Activated naive CD4-positive, alpha-beta T cell treated with anti-CD3 and anti-CD28 coated beads, Interleukin-2, amount 50 U/mL, for 16 hours (primary cell): ENCODE data around the gene KCNH6.

Experiments used
- DNase-seq: peaks from one replicate; pipeline ENCODE4 v3.0.0-alpha.2; 2020

The KCNH6 gene

DNA sequence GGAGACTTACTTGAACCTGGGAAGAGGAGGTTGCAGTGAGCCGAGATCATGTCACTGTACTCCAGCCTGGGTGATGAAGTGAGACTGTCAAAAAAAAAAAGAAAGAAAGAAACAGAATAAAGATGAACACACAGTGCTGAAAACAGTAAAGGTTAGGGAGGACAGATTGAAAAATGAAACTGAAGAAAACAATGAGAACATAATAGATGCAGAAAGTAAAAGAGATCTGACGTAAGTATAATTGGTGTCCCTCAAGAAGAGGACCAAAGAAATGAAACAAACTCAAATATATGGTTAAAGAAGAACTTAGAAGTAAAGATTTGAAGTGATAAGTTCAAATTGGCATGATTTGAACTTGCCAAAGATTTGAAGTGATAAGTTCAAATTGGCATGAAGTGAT is 34.3 kb downstream of the KCNH6 start:
- DNase-seq = no peak

DNA sequence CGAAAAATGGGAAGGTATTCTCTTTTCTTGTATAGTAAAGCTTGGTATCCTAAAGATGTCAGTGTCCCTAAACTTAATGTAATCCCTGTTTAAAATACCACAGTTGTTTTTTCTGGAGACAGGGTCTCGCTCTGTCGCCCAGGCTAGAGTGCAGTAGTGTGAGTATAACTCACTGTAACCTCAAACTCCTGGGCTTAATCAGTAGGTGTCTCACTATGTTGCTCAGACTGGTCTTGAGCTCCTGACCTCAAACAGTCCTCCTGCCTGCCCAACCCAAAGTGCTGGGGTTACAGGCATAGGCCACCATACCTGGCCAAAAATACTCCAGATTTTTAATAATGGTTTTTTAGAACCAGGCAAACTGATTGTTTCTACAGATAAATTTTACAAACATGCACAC is 35.3 kb downstream of the KCNH6 start:
- DNase-seq = no peak

DNA sequence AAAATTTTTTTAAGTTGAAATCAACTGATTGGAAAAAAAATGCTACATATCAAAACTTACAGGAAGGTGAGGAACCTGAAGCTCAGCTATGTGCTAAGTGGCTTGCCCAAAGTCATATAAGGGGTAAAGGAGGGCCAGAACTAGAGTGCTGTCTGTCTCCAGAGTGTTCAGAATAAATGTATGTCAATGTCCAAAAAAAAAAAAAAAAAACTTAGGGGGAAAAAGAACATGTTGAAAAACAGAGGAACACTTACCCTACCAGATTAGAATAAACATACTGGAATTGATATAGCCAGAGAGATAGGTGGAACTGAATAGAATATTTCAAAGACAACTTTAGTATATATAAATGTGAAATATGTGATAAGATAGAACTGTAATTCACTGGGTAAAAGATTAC is 38.7 kb downstream of the KCNH6 start:
- no peak for DNase-seq

DNA sequence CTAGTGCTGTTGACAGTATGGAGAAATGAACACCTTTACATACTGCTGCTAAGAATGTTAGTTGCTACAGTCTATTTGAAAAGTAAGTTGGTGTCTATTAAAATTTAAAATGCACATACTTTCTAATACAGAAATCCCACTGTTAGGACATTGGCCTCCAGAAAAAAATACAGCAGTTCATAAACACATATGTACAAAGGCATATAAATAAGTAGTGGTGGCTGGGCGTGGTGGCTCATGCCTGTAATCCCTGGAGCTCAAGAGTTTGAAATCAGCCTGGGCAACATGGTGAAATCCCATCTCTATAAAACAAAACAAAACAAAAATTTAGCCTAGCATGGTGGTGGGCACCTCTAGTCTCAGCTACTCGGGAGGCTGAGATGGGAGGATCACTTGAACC is 40.2 kb downstream of the KCNH6 start:
- DNase-seq = no peak

DNA sequence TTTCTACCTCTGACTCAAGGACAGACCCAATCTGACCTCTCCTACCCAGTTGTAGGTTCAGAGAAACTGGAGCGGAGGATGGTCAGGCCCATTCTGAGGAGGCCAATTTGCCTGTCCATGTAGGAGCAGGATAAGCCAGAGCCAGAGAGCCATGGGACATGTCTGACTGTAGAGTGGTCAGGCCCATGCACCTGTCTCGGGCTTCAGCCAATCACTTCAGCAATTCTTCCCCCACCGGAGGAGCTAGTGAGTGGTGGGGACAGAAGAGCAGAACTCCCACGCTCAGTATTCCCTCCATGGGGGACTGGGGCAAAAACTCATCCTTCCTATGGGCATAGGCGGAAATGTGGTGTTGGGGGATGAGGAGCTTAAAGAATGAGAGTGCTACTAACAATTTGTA is 41.4 kb downstream of the KCNH6 start:
- no peak for DNase-seq

DNA sequence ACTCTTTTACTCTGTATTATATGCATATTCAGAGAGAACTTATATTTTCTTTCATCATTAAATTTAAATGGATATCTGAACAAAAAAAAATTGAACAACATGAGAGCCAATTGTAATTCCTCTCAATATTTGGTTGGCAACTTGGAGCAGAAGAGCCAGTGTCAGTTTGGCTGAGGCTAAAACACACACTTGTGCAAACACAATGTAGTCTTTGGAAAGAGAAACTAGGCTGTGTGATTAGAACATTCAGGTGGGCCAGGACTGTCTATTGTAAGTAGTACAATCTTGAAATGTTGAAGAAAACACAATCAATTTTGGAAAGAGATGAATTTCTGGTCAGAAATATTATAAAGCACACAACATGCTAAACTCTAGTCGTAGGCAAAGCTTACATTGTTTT is 44.1 kb downstream of the KCNH6 start:
- no peak for DNase-seq

DNA sequence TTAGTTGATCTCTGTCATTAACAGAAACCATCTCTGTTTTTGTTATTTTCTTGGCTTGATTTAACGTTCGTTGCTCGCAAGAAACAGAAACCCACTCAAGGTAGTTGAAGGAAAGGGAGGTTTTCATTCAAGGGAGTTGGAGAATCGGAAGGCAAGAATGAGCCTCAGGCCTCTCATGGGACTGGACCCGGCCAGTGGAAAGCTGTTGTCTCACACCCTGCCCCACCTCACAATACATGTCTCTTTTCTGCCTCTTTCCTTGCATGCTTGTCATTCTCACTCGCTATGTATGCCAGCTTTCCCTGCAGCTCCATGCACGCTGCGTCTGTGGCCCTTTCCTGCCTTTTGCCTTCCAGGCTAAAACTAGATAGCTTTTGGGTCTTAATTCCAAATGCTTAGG is 45.4 kb downstream of the KCNH6 start:
- no peak for DNase-seq

DNA sequence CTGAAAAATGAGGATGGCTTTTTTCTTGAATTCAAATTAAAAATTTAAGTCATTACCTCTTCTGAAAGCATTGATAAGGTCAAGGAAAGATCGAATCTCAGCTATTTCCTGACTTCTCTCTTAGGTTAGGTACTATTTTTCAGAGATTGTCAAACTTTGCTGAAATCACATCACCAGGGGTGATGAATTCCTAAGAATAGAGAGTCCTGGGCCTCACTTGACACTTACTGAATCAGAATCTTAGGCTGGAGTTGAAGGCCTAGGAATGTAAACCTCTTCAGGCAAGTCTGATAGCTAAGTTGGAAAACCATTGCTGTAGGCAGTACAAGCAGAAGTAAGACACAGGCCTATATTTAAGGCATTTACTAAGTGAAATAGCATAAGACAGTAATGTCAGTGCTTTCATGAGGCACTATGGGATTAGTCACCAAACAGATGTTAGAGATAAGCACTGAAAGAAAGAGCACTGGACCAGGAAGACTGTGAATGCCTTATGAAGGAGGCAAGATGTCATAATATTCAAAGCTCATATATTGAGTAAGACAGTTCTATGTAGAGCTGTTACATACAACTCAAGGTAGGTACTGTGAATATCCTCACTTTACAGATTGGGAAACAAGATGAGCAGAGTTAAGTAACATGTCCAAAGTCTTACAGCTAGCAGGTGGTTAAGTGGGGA is 48.6 kb downstream of the KCNH6 start:
- no peak for DNase-seq

DNA sequence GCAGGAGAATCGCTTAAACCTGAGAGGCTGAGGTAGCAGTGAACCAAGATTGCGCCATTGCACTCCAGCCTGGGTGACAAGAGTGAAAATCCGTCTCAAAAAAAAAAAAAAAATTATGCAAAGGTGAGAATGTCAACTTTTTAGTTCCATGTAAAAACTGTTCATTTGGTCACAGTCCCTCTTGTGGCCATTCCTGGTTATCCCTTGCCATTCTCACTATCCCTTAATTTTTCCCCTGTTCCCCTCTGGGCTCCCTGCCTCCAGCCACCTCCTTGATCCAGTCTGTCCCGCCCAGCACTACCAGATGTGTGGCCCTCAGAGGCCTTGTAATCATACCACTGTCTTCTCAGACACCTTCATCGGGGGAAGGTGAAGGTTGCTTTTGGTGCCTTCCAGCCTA is 50.5 kb downstream of the KCNH6 start:
- no peak for DNase-seq

DNA sequence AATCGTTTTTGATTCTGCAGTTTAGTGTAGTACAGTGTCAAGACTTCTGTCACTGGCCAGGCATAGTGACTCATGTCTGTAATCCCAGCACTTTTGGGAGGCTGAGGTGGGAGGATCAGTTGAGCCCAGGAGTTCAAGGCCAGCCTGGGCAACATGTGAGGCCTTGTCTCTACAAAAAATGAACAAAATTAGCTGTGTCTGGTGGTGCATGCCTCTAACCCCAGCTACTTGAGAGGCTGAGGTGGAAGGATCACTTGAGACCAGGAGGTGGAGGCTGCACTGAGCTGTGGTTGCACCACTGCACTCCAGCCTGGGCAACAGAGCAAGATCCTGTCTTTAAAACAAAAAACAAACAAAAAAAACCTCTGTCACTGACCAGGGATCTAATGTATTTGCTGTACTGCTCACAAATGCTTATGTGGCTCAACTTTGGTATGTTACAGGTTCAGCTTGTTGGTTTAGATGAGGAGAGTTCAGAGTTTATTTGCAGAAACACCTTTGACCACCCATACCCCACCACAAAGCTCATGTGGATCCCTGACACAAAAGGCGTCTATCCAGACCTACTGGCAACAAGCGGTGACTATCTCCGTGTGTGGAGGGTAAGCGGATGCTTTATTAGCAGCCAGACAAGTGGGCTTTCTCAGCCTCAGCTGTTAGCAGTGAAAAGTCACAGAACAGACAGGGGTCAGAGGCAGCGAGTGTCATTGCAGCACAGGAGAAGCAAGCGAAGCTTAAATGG is 55.0 kb downstream of the KCNH6 start:
- DNase-seq = no peak

DNA sequence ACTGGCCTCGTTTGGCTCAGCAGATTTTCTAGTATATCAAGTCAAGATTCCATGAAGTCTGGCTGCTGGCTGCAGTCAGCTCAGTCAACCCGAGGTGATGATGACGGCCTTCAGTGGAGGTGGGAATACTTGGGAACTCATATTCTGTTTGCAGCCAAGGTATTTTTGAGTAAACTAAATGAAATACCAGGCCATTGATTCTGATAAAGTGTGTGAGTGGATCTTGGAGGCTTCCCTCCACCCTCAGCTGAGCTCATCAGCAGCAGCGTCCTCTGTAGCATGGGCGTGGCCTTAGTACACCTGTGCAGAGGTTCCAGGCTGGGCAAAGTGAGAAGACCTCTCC is 55.6 kb downstream of the KCNH6 start:
- no peak for DNase-seq

DNA sequence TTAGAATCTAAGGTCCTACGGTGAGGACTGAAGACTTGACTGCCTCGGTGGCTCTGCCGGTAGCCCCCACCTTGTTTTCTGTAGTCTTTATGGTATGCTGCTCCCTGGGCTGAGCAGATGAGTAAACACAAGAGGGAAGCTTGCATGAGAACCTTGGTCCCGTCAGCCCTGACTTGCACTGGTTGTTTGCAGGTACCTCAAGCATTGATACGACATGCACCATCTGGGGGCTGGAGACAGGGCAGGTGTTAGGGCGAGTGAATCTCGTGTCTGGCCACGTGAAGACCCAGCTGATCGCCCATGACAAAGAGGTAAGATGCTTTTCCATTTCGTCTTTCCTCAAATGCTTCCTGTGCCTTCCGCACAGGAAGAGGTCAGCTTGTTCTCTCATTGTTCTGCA is 56.5 kb downstream of the KCNH6 start:
- DNase-seq = no peak

DNA sequence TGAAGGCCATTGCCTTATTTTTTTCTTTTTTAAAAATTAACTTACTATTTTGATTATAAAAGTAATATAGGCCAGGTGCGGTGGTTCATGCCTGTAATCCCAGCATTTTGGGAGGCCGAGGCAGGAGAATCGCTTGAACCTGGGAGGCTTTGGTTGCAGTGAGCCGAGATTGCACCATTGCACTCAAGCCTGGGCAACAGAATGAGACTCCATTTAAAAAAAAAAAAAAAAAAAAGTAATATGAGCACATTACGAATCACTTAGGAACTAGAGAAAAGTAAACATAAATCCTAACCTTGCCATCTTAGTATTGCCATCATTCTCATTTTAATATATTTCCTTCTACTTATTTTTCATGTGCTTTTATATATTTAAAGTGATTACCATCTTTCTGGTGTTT is 64.6 kb downstream of the KCNH6 start:
- no peak for DNase-seq

DNA sequence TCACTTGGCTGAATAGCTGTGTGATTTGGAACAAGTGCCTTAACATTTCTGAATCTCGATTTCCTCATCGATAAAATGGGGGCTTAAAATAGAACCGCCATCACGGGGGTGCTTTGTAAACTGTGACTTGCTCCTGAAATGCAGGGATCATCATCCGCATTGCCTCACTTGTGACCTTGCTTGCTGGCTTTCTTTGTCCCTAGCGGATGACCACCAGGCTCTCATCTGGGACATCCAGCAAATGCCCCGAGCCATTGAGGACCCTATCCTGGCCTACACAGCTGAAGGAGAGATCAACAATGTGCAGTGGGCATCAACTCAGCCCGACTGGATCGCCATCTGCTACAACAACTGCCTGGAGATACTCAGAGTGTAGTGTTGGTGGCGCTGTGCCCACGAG is 65.6 kb downstream of the KCNH6 start:
- DNase-seq = no peak

DNA sequence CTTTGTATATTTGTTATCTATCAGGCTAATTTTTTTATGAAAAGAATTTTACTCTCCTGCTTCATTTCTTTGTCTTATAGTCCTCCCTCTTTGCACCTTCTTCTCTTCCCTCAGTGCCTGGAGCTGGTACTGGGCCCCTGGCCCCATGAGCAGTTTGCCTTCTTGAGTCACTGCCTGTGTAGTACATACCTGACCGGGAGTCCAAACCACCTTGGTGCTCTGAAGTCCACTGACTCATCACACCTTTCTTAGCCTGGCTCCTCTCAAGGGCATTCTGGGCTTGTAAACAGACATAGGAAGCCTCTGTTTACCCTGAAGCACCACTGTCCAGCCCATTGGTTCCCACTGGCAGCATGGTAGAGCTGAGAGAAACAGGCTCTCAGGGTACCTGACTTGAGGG is 66.5 kb downstream of the KCNH6 start:
- DNase-seq = no peak

DNA sequence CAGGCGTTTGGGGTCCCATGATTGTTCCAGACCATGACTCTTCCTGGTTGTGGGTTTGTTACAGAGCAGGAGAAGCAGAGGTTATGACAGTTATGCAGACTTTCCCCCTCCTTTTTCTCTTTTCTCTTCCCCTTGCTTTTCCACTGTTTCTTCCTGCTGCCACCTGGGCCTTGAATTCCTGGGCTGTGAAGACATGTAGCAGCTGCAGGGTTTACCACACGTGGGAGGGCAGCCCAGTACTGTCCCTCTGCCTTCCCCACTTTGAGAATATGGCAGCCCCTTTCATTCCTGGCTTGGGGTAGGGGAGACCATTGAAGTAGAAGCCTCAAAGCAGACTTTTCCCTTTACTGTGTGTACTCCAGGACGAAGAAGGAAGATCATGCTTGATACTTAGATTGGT is 69.6 kb downstream of the KCNH6 start:
- no peak for DNase-seq

DNA sequence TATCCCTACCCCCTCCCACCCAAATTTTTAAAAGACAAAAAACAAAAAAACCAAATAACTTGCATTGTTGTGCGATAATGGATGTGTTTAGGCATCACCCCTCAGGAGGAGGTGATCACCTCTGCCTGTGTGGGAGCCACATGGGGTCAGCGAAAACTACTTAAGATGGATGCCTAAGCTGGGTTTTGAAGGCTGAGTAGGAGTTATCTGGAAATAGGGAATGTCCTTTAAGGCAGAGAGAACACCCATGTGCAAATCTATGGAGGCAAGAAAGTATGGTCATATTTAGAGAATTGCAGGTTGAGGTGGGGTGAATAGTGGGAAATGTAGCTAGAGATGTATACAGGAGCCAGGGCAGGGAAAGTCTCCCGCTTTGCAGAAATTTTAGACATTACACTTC is 72.0 kb downstream of the KCNH6 start:
- DNase-seq = no peak
